GM12878 (cell line): ENCODE data around the gene DUOXA1. TPM values are rescaled to one million over a fixed set of nuclear protein-coding genes. Genes with fewer than 3 reads are reported as not detected.

ENCODE experiments used
- ATAC-seq: fragments of 200-7000 bp; cut with Tn5 transposase; 3 replicates; pipeline ENCODE4 v1.9.1; 2020; ENCODE audit warnings: mild to moderate bottlenecking, moderate library complexity
- BruUV-seq: library from RNA; stranded (reverse); fragments of 400-500 nt; replicated peaks from 2 replicates; lab custom pipeline; 2021; lab: Mats Ljungman, UMichigan
- CTCF ChIA-PET: fragments of 300-600 bp; sonication (Branson Sonifier 250); formaldehyde crosslinking; extraction: SDS; loops from one replicate; lab custom pipeline; 2021; ENCODE audit warnings: inconsistent platforms; lab: Yijun Ruan, JAX
- POLR2A ChIA-PET: fragments of 350-600 bp; formaldehyde crosslinking; extraction: SDS; loops from one replicate; lab custom pipeline; 2021; ENCODE audit warnings: inconsistent platforms; lab: Charles Lee
- RAD21 ChIA-PET: fragments of 300-600 bp; sonication (Branson Sonifier 250); formaldehyde crosslinking; loops from one replicate; lab custom pipeline; 2023; ENCODE audit warnings: antibody characterized with exemption; ENCODE audit not compliant: unreplicated experiment; lab: Charles Lee
- SMC1A ChIA-PET: fragments of 300-600 bp; sonication (Branson Sonifier 250); formaldehyde crosslinking; loops from one replicate; lab custom pipeline; 2023; ENCODE audit not compliant: unreplicated experiment, uncharacterized antibody; lab: Charles Lee
- DNase-seq: peaks from one replicate; pipeline ENCODE4 v3.0.0-alpha.2; 2011; ENCODE audit warnings: low read depth, low spot score
- FAIRE-seq: peaks from 3 replicates; lab custom pipeline; 2011; peaks lifted over from hg19 to GRCh38; lab: Jason Lieb, UNC
- H2AFZ ChIP-seq: 2 replicates; pipeline ENCODE4 v1.6.0; 2011; ENCODE audit warnings: low read depth, low read length, control low read depth; ENCODE audit not compliant: control insufficient read depth
- H3K27ac ChIP-seq: 2 replicates; pipeline ENCODE4 v1.5.1; 2011; ENCODE audit warnings: control low read depth; ENCODE audit not compliant: control insufficient read depth, insufficient read depth
- H3K27me3 ChIP-seq, 2 experiments: replicated peaks in 1 of 2; 2 replicates each; pipeline versions ENCODE4 v1.6.0 to v1.6.1; 2011; ENCODE audit warnings: low read length in 1 of 2; ENCODE audit not compliant: control insufficient read depth in 2 of 2, insufficient read depth in 2 of 2
- H3K36me3 ChIP-seq, 2 experiments: 2 replicates each; pipeline ENCODE4 v1.5.1; 2011; ENCODE audit warnings: low read length in 1 of 2; ENCODE audit not compliant: control insufficient read depth in 2 of 2, insufficient read depth in 2 of 2
- H3K4me1 ChIP-seq: 2 replicates; pipeline ENCODE4 v1.6.1; 2011; ENCODE audit warnings: mild to moderate bottlenecking, low read length, moderate library complexity, mixed read lengths; ENCODE audit not compliant: control insufficient read depth, insufficient read depth
- H3K4me2 ChIP-seq: 2 replicates; pipeline ENCODE4 v1.6.0; 2011; ENCODE audit warnings: control low read depth; ENCODE audit not compliant: control insufficient read depth, insufficient read depth
- H3K4me3 ChIP-seq: fragments of 200-600 bp; sonication (generic); 2 replicates; pipeline ENCODE4 v1.5.1; 2016
- H3K79me2 ChIP-seq: 2 replicates; pipeline ENCODE4 v1.6.0; 2011; ENCODE audit warnings: low read length; ENCODE audit not compliant: control insufficient read depth, insufficient read depth
- H3K9ac ChIP-seq: 2 replicates; pipeline ENCODE4 v1.8.0; 2011; ENCODE audit warnings: low read length, control low read depth, mixed read lengths; ENCODE audit not compliant: control insufficient read depth, insufficient read depth
- H3K9me3 ChIP-seq: replicated peaks from 3 replicates; pipeline ENCODE4 v1.5.1; 2011; ENCODE audit warnings: mild to moderate bottlenecking, low read length; ENCODE audit not compliant: control insufficient read depth, insufficient read depth
- H4K20me1 ChIP-seq: 2 replicates; pipeline ENCODE4 v1.6.0; 2011; ENCODE audit not compliant: control insufficient read depth, insufficient read depth
- CBX5 ChIP-seq: sonication (generic); IDR thresholded peaks from 2 replicates; pipeline ENCODE4 v1.6.1; 2016; ENCODE audit warnings: low read depth, moderate library complexity, mild to moderate bottlenecking, inconsistent platforms
- GATAD2B ChIP-seq: fragments of 450-650 bp; conservative IDR thresholded peaks from 2 replicates; pipeline ENCODE4 v1.6.1; 2017; ENCODE audit warnings: low read depth, mild to moderate bottlenecking, moderate library complexity
- IRF5 ChIP-seq: fragments of 450-650 bp; IDR thresholded peaks from 2 replicates; pipeline ENCODE4 v1.6.1; 2017; ENCODE audit warnings: borderline replicate concordance
- PAX8 ChIP-seq: fragments of 450-650 bp; IDR thresholded peaks from 2 replicates; pipeline ENCODE4 v1.6.1; 2017; ENCODE audit warnings: mild to moderate bottlenecking, moderate library complexity
- RELA ChIP-seq: fragments of 450-650 bp; IDR thresholded peaks from 2 replicates; pipeline ENCODE4 v1.8.0; 2014; ENCODE audit warnings: borderline replicate concordance; ENCODE audit not compliant: partially characterized antibody
- TAF1 ChIP-seq: IDR thresholded peaks from 2 replicates; pipeline ENCODE4 v1.6.1; 2011; ENCODE audit warnings: mild to moderate bottlenecking, low read depth, low read length, borderline replicate concordance
- ZNF274 ChIP-seq: IDR thresholded peaks from one replicate; pipeline ENCODE4 v1.8.0; 2011; ENCODE audit not compliant: insufficient read length, insufficient read depth
- ZZZ3 ChIP-seq: IDR thresholded peaks from 2 replicates; pipeline ENCODE4 v1.6.1; 2011; ENCODE audit warnings: low read depth; ENCODE audit not compliant: control insufficient read depth, insufficient read length
- WGBS: methylation state at CpG from one replicate; pipeline ENCODE4 v1.1.6; 2016; ENCODE audit warnings: low lambda C conversion rate; ENCODE audit not compliant: insufficient replicate concordance, insufficient coverage; ENCODE audit errors: missing lambda C conversion rate; 5-methylcytosine and 5-hydroxymethylcytosine counted together
- in situ Hi-C: fragments of 300-500 bp; cut with MboI; formaldehyde crosslinking; loops from 9 replicates; pipeline ENCODE4 v1.14.3; 2018; ENCODE audit warnings: mixed read lengths
- intact Hi-C: fragments of 100-400 bp; cut with micrococcal nuclease; formaldehyde crosslinking; loops from one replicate; pipeline ENCODE4 v1.14.2; 2022; ENCODE audit not compliant: unreplicated experiment
- polyA plus RNA-seq, 11 experiments: library from polyadenylated mRNA; depleted of rRNA in 4 of 11; unstranded in 6 of 11; stranded (reverse) in 5 of 11; fragments of >200 nt; fragmentation: Nextera tagmentation in 4 of 11; fragmentation: Illumina TruSeq in 1 of 11; extraction: Ambion mirVana in 4 of 11; extraction: Trizol in 1 of 11; gene quantifications; 1 replicate in 1 of 11; 2 replicates in 10 of 11; pipeline versions ENCODE4 v1.2.1 to v1.2.3, GENCODE V29; 2011 to 2016; ENCODE audit warnings: inconsistent platforms in 2 of 11, missing spikeins in 2 of 11, low read depth in 1 of 11
- total RNA-seq, 4 experiments: library from RNA; depleted of rRNA in 3 of 4; stranded (reverse); fragments of >200 nt in 3 of 4; fragmentation: Illumina TruSeq in 1 of 4; extraction: Trizol in 1 of 4; gene quantifications; 2 replicates each; pipeline versions ENCODE4 v1.2.1 to v1.2.3, GENCODE V29; 2013 to 2021
- TF ChIP-seq, protein P1 (sequence below): IDR thresholded peaks from 2 replicates; pipeline ENCODE4 v1.6.1; 2012; ENCODE audit warnings: improper control_type of control experiment, low read depth, low read length; ENCODE audit not compliant: insufficient replicate concordance
- TF ChIP-seq, protein P2 (sequence below): fragments of 450-650 bp; IDR thresholded peaks from 2 replicates; pipeline ENCODE4 v1.6.1; 2018; ENCODE audit warnings: mild to moderate bottlenecking, low read depth, moderate library complexity; ENCODE audit not compliant: partially characterized antibody

Gene DUOXA1
- total and polyA plus RNA-seq, 10 of the 15 experiments (the other 5 are each of a cell fraction or from before 2014, with no cell fraction given), result 0.08 TPM; not detected in 9

DNA sequence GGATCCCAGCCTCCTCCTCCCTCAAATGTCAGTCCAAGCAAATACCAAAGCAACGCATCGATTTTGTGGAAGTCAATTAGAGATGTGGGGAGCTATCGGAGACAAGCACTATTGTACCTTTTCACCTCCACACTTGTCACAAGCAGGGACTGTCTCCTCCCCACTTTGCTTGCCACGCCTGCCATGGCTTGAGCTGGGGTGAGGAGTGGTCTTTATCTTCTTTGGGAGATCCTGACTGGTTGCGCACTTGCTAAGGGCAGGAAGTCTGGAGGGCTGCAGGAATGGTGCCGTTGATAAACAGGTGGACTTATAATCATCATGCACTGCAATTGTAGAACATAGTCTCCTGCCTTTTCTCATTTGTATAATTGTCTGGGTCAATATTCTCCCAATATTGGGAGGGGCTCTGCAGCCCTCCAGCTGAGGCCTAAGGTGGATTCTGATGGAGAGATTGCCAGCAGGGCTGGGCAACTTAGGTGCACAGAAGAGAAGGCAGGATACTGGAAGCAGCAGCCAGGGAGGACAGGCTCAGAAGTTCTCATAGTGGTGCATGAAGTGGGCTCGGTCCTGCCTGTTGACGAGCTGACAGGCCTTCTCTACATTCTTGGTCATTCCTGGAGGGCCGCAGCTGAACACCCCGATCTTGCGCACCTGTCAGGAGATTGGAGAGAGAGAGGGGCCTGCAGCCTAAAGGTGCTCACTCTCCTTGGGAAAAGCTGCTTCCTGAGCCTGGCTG, 35.9 kb downstream of the DUOXA1 start (continued):
- TF ChIP-seq, protein P1, sequence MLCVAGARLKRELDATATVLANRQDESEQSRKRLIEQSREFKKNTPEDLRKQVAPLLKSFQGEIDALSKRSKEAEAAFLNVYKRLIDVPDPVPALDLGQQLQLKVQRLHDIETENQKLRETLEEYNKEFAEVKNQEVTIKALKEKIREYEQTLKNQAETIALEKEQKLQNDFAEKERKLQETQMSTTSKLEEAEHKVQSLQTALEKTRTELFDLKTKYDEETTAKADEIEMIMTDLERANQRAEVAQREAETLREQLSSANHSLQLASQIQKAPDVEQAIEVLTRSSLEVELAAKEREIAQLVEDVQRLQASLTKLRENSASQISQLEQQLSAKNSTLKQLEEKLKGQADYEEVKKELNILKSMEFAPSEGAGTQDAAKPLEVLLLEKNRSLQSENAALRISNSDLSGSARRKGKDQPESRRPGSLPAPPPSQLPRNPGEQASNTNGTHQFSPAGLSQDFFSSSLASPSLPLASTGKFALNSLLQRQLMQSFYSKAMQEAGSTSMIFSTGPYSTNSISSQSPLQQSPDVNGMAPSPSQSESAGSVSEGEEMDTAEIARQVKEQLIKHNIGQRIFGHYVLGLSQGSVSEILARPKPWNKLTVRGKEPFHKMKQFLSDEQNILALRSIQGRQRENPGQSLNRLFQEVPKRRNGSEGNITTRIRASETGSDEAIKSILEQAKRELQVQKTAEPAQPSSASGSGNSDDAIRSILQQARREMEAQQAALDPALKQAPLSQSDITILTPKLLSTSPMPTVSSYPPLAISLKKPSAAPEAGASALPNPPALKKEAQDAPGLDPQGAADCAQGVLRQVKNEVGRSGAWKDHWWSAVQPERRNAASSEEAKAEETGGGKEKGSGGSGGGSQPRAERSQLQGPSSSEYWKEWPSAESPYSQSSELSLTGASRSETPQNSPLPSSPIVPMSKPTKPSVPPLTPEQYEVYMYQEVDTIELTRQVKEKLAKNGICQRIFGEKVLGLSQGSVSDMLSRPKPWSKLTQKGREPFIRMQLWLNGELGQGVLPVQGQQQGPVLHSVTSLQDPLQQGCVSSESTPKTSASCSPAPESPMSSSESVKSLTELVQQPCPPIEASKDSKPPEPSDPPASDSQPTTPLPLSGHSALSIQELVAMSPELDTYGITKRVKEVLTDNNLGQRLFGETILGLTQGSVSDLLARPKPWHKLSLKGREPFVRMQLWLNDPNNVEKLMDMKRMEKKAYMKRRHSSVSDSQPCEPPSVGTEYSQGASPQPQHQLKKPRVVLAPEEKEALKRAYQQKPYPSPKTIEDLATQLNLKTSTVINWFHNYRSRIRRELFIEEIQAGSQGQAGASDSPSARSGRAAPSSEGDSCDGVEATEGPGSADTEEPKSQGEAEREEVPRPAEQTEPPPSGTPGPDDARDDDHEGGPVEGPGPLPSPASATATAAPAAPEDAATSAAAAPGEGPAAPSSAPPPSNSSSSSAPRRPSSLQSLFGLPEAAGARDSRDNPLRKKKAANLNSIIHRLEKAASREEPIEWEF, result no peak
- TF ChIP-seq TAF1 (no peak), PAX8 (no peak)

DNA sequence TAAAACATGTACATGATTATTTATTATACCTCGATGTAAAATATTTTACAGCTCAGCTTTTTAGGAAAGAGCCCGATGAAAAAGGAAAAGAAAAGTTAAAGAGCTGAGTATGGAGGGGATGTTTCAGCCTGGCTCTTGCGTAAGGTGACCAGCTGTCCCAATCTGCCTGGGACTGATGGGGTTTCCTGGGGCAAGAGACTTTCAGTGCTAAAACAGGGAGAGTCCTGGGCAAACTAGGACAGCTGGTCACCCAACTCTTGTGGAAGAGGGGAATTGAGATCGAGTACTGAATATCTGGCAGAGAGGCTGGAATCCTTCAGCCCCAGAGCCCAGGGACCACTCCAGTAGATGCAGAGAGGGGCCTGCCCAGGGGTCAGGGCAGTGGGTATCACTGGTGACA, 36.7 kb downstream of the DUOXA1 start:
- Histone ChIP-seq H2AFZ (no peak overlapping the region), H3K79me2 (no peaks in the 10 kb centered on the region), H3K9ac (no peak overlapping the region), H3K9me3 (no peaks in the 10 kb centered on the region), H3K4me1 (no peaks in the 10 kb centered on the region), H3K27ac (no peak overlapping the region), H3K4me3 (no peak overlapping the region), H3K36me3 (no peaks in the 10 kb centered on the region), H3K4me2 (no peak overlapping the region), H4K20me1 (no peaks in the 10 kb centered on the region), H3K27me3 (peaks cover 0 to 2% of the 10 kb centered on the region in 2 experiments; a peak in 1 of 4 replicates)
- ChIA-PET POLR2A (no interaction called here), RAD21 (no interaction called here), CTCF (interaction anchor here (0.7 to 1.2 kb wide), 2 partner anchors 31 to 34 kb away, joined by 3 read pairs; no protein-coding TSS in a partner anchor), SMC1A (no interaction called here)
- in situ Hi-C loops, result no loop called here
- intact Hi-C loops, result no loop called here
- no peak for DNase-seq
- 49% methylated on average over 4 of the region's 4 CpGs for whole genome bisulfite sequencing
- FAIRE-seq, result no peak
- no peak for ATAC-seq
- BruUV-seq, result no TSS peak
- TF ChIP-seq GATAD2B (no peak), CBX5 (no peak), IRF5 (no peak), ZZZ3 (no peak), RELA (no peak), ZNF274 (no peak)
- TF ChIP-seq, protein P2, sequence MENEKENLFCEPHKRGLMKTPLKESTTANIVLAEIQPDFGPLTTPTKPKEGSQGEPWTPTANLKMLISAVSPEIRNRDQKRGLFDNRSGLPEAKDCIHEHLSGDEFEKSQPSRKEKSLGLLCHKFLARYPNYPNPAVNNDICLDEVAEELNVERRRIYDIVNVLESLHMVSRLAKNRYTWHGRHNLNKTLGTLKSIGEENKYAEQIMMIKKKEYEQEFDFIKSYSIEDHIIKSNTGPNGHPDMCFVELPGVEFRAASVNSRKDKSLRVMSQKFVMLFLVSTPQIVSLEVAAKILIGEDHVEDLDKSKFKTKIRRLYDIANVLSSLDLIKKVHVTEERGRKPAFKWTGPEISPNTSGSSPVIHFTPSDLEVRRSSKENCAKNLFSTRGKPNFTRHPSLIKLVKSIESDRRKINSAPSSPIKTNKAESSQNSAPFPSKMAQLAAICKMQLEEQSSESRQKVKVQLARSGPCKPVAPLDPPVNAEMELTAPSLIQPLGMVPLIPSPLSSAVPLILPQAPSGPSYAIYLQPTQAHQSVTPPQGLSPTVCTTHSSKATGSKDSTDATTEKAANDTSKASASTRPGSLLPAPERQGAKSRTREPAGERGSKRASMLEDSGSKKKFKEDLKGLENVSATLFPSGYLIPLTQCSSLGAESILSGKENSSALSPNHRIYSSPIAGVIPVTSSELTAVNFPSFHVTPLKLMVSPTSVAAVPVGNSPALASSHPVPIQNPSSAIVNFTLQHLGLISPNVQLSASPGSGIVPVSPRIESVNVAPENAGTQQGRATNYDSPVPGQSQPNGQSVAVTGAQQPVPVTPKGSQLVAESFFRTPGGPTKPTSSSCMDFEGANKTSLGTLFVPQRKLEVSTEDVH, result no peak
